GM18858 (cell line): ENCODE measurements around the gene SURF6.
"Not testable (repeated sequence)": the region's sequence is repeated elsewhere in the genome, so short reads cannot be mapped to it uniquely, and the experiment has no call there.

Source experiments
- ATAC-seq: cut with Tn5 transposase; IDR thresholded peaks from one replicate; pipeline ENCODE4 v1.9.1; 2021; ENCODE audit not compliant: unreplicated experiment

Gene SURF6

GRCh38 chr9:133329306-133330156, 6.5 kb downstream of the SURF6 start:
- ATAC-seq: not testable (repeated sequence)

GRCh38 chr9:133327834-133328484, 8.0 kb downstream of the SURF6 start:
- no peak for ATAC-seq

GRCh38 chr9:133327021-133327420, 9.0 kb downstream of the SURF6 start:
- not testable (repeated sequence) for ATAC-seq

GRCh38 chr9:133323991-133324703, 11.8 kb downstream of the SURF6 start:
- ATAC-seq: no peak

GRCh38 chr9:133323211-133323610, 12.8 kb downstream of the SURF6 start:
- ATAC-seq: no peak

GRCh38 chr9:133322701-133323100, 13.3 kb downstream of the SURF6 start:
- no peak for ATAC-seq

- ATAC-seq: no peak
Observed at GRCh38 chr9:133321411-133321935, 14.5 kb downstream of the SURF6 start.

- no peak for ATAC-seq
Observed at GRCh38 chr9:133320421-133320881, 15.5 kb downstream of the SURF6 start.

- not testable (repeated sequence) for ATAC-seq
Observed at GRCh38 chr9:133317551-133317950, 18.4 kb downstream of the SURF6 start.

- ATAC-seq: no peak
Observed at GRCh38 chr9:133315997-133316396, 20.0 kb downstream of the SURF6 start.

- ATAC-seq: no peak
Observed at GRCh38 chr9:133309608-133310007, 26.4 kb downstream of the SURF6 start.

GRCh38 chr9:133307301-133307700, 28.7 kb downstream of the SURF6 start:
- no peak for ATAC-seq

GRCh38 chr9:133306242-133307204, 29.5 kb downstream of the SURF6 start:
- ATAC-seq: no peak

GRCh38 chr9:133305731-133306130, 30.3 kb downstream of the SURF6 start:
- ATAC-seq: no peak

- ATAC-seq: no peak
Observed at GRCh38 chr9:133304477-133305377, 31.3 kb downstream of the SURF6 start.

GRCh38 chr9:133304158-133304470, 31.9 kb downstream of the SURF6 start:
- no peak for ATAC-seq

GRCh38 chr9:133303266-133304157, 32.5 kb downstream of the SURF6 start:
- ATAC-seq: no peak
